Chondrocyte (in vitro differentiated cells): ENCODE results near the gene HOXB2. TPM values are rescaled to one million over a fixed set of nuclear protein-coding genes. Genes with fewer than 3 reads are reported as not detected.

Source experiments
- DNase-seq: peaks from one replicate; pipeline ENCODE4 v3.0.0; 2021; ENCODE audit warnings: mixed read lengths, low spot score
- H3K27ac Mint-ChIP-seq: one replicate; pipeline ENCODE4 v1.8.0; 2021; ENCODE audit warnings: mild to moderate bottlenecking, moderate library complexity, mixed read lengths; ENCODE audit not compliant: unreplicated experiment
- H3K27me3 Mint-ChIP-seq: 2 replicates; pipeline ENCODE4 v1.8.0; 2021; ENCODE audit warnings: low read depth, mixed read lengths
- H3K36me3 Mint-ChIP-seq: 2 replicates; pipeline ENCODE4 v1.8.0; 2021; ENCODE audit warnings: low read depth, mixed read lengths
- H3K4me1 Mint-ChIP-seq: 2 replicates; pipeline ENCODE4 v1.8.0; 2021; ENCODE audit warnings: low read depth, mild to moderate bottlenecking, mixed read lengths
- H3K4me3 Mint-ChIP-seq: one replicate; pipeline ENCODE4 v1.8.0; 2021; ENCODE audit warnings: mild to moderate bottlenecking, moderate library complexity, mixed read lengths; ENCODE audit not compliant: unreplicated experiment
- H3K9me3 Mint-ChIP-seq: 2 replicates; pipeline ENCODE4 v1.8.0; 2021; ENCODE audit warnings: low read depth, mixed read lengths
- total RNA-seq: library from RNA; stranded (reverse); gene quantifications from 3 replicates; pipeline ENCODE4 v1.2.1, GENCODE V29; 2021
- TF ChIP-seq, protein P1 (sequence below): fragments of 200-600 bp; sonication (generic); IDR thresholded peaks from 2 replicates; pipeline ENCODE4 v1.5.0; 2021; ENCODE audit warnings: antibody characterized with exemption, mild to moderate bottlenecking, moderate library complexity

HOXB2 gene
- total RNA-seq, 1 donor from 2014 or later: 0.72 TPM

DNA sequence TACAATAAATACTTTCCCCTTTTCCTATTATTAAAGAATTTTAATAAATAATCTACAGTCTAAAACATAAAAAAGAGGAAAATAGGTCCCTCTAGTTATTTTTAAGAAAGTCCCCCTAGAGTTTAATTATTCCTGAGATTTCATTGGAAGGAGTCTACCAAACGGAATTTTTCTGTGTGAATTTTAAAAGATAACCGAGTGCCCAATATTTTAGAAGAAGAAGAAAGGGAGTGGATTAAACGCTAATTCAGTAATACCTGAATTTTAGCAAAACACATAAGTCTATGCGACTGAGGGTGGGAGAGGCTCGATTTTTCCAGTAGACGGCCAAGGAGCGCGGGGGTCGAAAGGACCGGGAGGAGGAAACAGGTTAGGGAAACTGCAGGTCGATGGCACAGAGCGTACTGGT is 2.2 kb downstream of the HOXB2 start:
- TF ChIP-seq, protein P1, sequence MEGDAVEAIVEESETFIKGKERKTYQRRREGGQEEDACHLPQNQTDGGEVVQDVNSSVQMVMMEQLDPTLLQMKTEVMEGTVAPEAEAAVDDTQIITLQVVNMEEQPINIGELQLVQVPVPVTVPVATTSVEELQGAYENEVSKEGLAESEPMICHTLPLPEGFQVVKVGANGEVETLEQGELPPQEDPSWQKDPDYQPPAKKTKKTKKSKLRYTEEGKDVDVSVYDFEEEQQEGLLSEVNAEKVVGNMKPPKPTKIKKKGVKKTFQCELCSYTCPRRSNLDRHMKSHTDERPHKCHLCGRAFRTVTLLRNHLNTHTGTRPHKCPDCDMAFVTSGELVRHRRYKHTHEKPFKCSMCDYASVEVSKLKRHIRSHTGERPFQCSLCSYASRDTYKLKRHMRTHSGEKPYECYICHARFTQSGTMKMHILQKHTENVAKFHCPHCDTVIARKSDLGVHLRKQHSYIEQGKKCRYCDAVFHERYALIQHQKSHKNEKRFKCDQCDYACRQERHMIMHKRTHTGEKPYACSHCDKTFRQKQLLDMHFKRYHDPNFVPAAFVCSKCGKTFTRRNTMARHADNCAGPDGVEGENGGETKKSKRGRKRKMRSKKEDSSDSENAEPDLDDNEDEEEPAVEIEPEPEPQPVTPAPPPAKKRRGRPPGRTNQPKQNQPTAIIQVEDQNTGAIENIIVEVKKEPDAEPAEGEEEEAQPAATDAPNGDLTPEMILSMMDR: no peak
- no peaks in the 10 kb centered on the region for H3K9me3 Mint-ChIP-seq
- H3K27ac Mint-ChIP-seq: peak overlapping the region; percentile 46
- peaks cover 8% of the 10 kb centered on the region for H3K4me1 Mint-ChIP-seq
- DNase-seq: no peak
- peak overlapping the region; percentile 53 for H3K4me3 Mint-ChIP-seq
- peaks cover 4% of the 10 kb centered on the region for H3K36me3 Mint-ChIP-seq
- H3K27me3 Mint-ChIP-seq: peaks cover 72% of the 10 kb centered on the region

DNA sequence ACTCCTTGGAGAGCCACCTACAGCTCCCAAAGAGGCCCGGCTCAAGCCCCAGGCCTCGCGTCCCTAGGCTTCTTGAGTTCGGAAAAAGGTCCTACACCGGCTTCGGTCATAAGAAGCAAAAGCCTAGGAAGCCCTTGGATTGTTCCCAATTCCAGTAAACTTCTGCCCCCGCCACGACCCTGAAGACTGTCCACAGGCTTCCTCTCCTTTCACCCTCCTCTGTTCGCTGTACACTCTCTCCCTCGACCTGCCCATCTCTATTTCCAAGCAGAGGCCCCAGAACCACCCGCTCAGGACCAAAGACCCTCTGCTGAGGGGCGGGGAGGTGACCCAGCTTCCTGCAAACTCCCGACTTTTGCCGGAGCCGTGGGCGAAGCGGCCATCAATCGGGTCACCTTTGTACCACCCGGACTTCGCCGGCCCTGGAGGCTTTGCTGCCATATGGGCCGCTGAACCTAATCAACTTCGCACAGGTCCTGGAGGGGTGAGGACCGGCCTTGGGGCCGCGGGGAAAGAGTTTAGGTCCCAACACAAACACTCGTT is 2.7 kb downstream of the HOXB2 start:
- H3K4me3 Mint-ChIP-seq: peak overlapping the region; percentile 62
- peak overlapping the region; percentile 85 for H3K27ac Mint-ChIP-seq
- peaks cover 72% of the 10 kb centered on the region for H3K27me3 Mint-ChIP-seq
- H3K9me3 Mint-ChIP-seq: no peaks in the 10 kb centered on the region
- no peak for DNase-seq
- peaks cover 8% of the 10 kb centered on the region for H3K4me1 Mint-ChIP-seq
- H3K36me3 Mint-ChIP-seq: peaks cover 4% of the 10 kb centered on the region
- TF ChIP-seq, protein P1: no peak

DNA sequence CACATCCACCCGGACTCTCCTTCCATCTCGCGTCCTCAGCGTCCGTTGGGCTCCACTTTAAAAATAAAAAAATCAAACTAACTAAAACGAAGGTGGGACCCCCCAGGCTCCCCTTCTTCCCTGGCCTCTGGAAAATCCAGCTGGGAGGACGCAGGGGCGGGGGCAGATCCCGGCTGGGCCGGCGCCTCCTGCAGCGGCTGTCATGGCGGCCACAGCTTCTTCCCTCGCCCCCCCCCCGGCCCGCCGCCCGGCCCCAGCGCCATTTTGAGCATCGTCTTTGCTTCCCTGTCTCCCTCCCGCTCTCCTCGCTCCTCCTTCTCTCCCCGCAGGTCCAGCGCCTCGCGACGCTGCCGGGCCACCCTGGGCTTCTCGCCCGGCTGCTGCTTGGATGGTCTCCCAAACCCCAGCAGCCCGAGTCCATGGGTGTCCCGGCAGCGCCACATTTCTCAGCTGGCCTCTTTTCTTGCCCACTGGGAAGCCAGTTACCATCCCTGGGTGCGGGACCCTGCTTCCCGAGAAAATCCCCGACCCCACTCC is 3.3 kb downstream of the HOXB2 start:
- H3K36me3 Mint-ChIP-seq: peaks cover 4% of the 10 kb centered on the region
- TF ChIP-seq, protein P1: no peak
- peaks cover 8% of the 10 kb centered on the region for H3K4me1 Mint-ChIP-seq
- no peak for DNase-seq
- H3K27ac Mint-ChIP-seq: peak overlapping the region; percentile 85
- peaks cover 70% of the 10 kb centered on the region for H3K27me3 Mint-ChIP-seq
- peak overlapping the region; percentile 62 for H3K4me3 Mint-ChIP-seq
- H3K9me3 Mint-ChIP-seq: no peaks in the 10 kb centered on the region

DNA sequence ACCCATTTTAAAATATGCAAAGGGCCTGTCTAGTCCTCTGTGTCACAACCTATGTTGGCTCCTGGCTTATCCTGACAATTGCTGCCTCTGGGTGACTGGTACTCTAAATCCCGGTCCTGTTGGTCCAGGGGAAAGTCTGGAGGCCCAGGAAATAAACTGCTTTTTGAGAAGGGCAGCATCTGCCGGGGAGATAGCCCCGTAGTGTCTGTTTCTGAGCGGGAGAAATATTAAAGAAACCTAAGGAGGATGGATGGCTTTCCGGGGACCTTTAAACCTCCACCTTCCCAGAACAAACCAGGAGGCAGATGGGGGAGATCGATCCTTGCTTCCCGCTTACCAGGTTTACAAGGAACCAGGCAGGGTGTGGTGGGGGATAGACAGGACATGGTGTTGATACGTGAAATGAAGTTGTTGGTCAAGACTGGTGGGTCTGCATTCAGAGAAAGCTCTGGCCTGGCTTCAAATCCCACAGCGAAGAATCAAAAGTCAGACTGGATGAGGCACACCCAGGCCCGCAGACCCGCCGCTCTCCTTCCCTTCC is 3.8 kb downstream of the HOXB2 start:
- Mint-ChIP-seq H3K4me3 (peak overlapping the region; percentile 62), H3K27me3 (peaks cover 68% of the 10 kb centered on the region), H3K4me1 (peaks cover 8% of the 10 kb centered on the region), H3K27ac (peak overlapping the region; percentile 85), H3K36me3 (peaks cover 4% of the 10 kb centered on the region), H3K9me3 (no peaks in the 10 kb centered on the region)
- no peak for DNase-seq
- TF ChIP-seq, protein P1: no peak

DNA sequence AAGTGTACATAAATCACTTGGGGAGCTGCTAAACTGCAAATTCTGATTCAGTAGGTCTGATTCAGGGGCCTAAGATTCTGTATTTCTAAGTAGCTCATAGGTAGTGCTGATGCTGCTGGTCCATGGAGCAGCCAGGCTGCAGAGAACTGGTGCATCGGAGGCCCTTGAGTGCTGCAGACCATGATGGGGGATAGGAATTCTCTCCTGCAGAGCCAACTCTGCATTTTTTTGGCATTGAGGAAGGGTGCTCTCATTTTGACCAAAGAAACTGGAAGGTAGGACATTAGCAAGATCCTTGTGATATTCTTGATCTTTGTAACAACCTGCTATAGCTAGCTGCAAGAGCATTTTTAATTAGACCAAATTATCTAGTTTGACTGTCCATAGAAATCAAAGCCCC is 4.7 kb downstream of the HOXB2 start:
- Mint-ChIP-seq H3K27me3 (peaks cover 61% of the 10 kb centered on the region), H3K4me3 (no peak overlapping the region), H3K36me3 (peaks cover 4% of the 10 kb centered on the region)

More for the DNA sequence above, 4.7 kb downstream of the HOXB2 start:
- TF ChIP-seq, protein P1: no peak
- Mint-ChIP-seq H3K4me1 (peaks cover 8% of the 10 kb centered on the region), H3K9me3 (no peaks in the 10 kb centered on the region), H3K27ac (no peak overlapping the region)
- DNase-seq: no peak
